Endothelial cell of umbilical vein (primary cell): ENCODE results near the gene SPAG17. TPM values are rescaled to one million over a fixed set of nuclear protein-coding genes. Genes with fewer than 3 reads are reported as not detected.

Experiments used
- BruUV-seq: library from RNA; stranded (reverse); fragments of 400-500 nt; replicated peaks from 2 replicates; lab custom pipeline; 2021; lab: Mats Ljungman, UMichigan
- CTCF ChIA-PET: fragments of 300-600, 350-600 bp; sonication (Branson Sonifier 250); formaldehyde crosslinking; loops from one replicate; lab custom pipeline; 2021; ENCODE audit warnings: antibody characterized with exemption, inconsistent platforms; lab: Charles Lee
- POLR2A ChIA-PET: fragments of 300-600, 350-600 bp; sonication (Branson Sonifier 250); formaldehyde crosslinking; loops from one replicate; lab custom pipeline; 2021; ENCODE audit warnings: antibody characterized with exemption, inconsistent platforms; lab: Charles Lee
- DNase-seq: peaks from one replicate; pipeline ENCODE4 v3.0.0-alpha.2; 2011; ENCODE audit warnings: low read depth, low spot score
- FAIRE-seq: peaks from 2 replicates; lab custom pipeline; 2011; peaks lifted over from hg19 to GRCh38; lab: Jason Lieb, UNC
- H2AFZ ChIP-seq: 2 replicates; pipeline ENCODE4 v1.6.0; 2012; ENCODE audit warnings: low read depth, low read length, control low read depth, inconsistent platforms
- H3K27ac ChIP-seq: 2 replicates; pipeline ENCODE4 v1.5.1; 2011; ENCODE audit warnings: low read depth, mild to moderate bottlenecking, control low read depth, low read length, moderate library complexity; ENCODE audit not compliant: insufficient read depth
- H3K27me3 ChIP-seq, 2 experiments: 2 replicates each; pipeline versions ENCODE4 v1.6.0 to v1.6.1; 2011; ENCODE audit warnings: low read length in 2 of 2, mixed read lengths in 1 of 2; ENCODE audit not compliant: control insufficient read depth in 2 of 2, insufficient read depth in 2 of 2
- H3K36me3 ChIP-seq, 2 experiments: 2 replicates in 1 of 2; 3 replicates in 1 of 2; pipeline ENCODE4 v1.5.1; 2011; ENCODE audit warnings: low read length in 2 of 2, mild to moderate bottlenecking in 1 of 2, moderate library complexity in 1 of 2; ENCODE audit not compliant: control insufficient read depth in 2 of 2, insufficient read depth in 2 of 2; ENCODE audit errors: extremely low read depth in 1 of 2
- H3K4me1 ChIP-seq: 3 replicates; pipeline ENCODE4 v1.5.1; 2011; ENCODE audit warnings: mild to moderate bottlenecking, low read length; ENCODE audit not compliant: control insufficient read depth, insufficient read depth; ENCODE audit errors: extremely low read depth
- H3K4me2 ChIP-seq: 2 replicates; pipeline ENCODE4 v1.6.1; 2011; ENCODE audit warnings: low read length, control low read depth, mixed read lengths; ENCODE audit not compliant: insufficient read depth
- H3K4me3 ChIP-seq, 3 experiments: fragments of 200-600 bp in 1 of 3; sonication (generic), shearing (Covaris generic) in 1 of 3; replicated peaks in 1 of 3; 2 replicates each; pipeline ENCODE4 v1.5.1; 2011 to 2016; ENCODE audit warnings: control low read depth in 3 of 3, low read length in 3 of 3, mild to moderate bottlenecking in 2 of 3, inconsistent platforms in 1 of 3, low read depth in 1 of 3, moderate library complexity in 1 of 3; ENCODE audit not compliant: insufficient read depth in 1 of 3
- H3K79me2 ChIP-seq: 2 replicates; pipeline ENCODE4 v1.6.0; 2012; ENCODE audit warnings: low read length, inconsistent platforms; ENCODE audit not compliant: control insufficient read depth, insufficient read depth
- H3K9ac ChIP-seq: replicated peaks from 2 replicates; pipeline ENCODE3; 2011; ENCODE audit warnings: low read length, control low read depth; ENCODE audit not compliant: insufficient read depth; ENCODE audit errors: extremely low read depth
- H3K9me1 ChIP-seq: replicated peaks from 3 replicates; pipeline ENCODE4 v1.6.0; 2011; ENCODE audit warnings: mild to moderate bottlenecking, low read length; ENCODE audit not compliant: control insufficient read depth, insufficient read depth; ENCODE audit errors: extremely low read depth
- H3K9me3 ChIP-seq: replicated peaks from 2 replicates; pipeline ENCODE4 v1.5.1; 2012; ENCODE audit warnings: low read length, inconsistent platforms; ENCODE audit not compliant: control insufficient read depth, insufficient read depth
- H4K20me1 ChIP-seq: replicated peaks from 2 replicates; pipeline ENCODE3; 2011; ENCODE audit warnings: mild to moderate bottlenecking, low read length; ENCODE audit not compliant: control insufficient read depth, insufficient read depth; ENCODE audit errors: extremely low read depth
- FOS ChIP-seq: IDR thresholded peaks from 2 replicates; pipeline ENCODE4 v1.6.1; 2011; ENCODE audit warnings: mild to moderate bottlenecking, low read length, moderate library complexity, borderline replicate concordance; ENCODE audit not compliant: insufficient read depth
- MAX ChIP-seq: IDR thresholded peaks from 2 replicates; pipeline ENCODE4 v1.6.1; 2011; ENCODE audit not compliant: insufficient read depth, insufficient read length
- dilution Hi-C: fragments of 300-500 bp; cut with MboI; formaldehyde crosslinking; loops from one replicate; pipeline ENCODE4 v1.15.0; 2019; ENCODE audit warnings: low sequenced_read_pairs; ENCODE audit not compliant: extremely low pct_ligation_motif_present
- intact Hi-C: fragments of 100-400 bp; cut with micrococcal nuclease; formaldehyde crosslinking; loops from one replicate; pipeline ENCODE4 v1.10.0; 2022
- polyA plus RNA-seq, 4 experiments: library from polyadenylated mRNA; depleted of rRNA in 3 of 4; stranded (reverse) in 3 of 4; unstranded in 1 of 4; fragments of >200 nt; gene quantifications; 2 replicates each; pipeline versions ENCODE4 v1.2.1 to v1.2.3, GENCODE V29; 2011 to 2012; ENCODE audit warnings: missing spikeins in 1 of 4
- total RNA-seq: library from RNA; stranded (reverse); gene quantifications from 2 replicates; pipeline ENCODE4 v1.2.3, GENCODE V29; 2021

Gene SPAG17
- total and polyA plus RNA-seq, 2 donors (not counting 3 experiments of a cell fraction or from before 2014, with no cell fraction given): not detected

- BruUV-seq: no TSS peak
- Histone ChIP-seq H3K4me3 (no peak overlapping the region), H3K9me1 (no peaks in the 10 kb centered on the region), H3K27ac (no peak overlapping the region), H3K36me3 (no peaks in the 10 kb centered on the region), H3K9me3 (no peaks in the 10 kb centered on the region), H2AFZ (no peak overlapping the region), H3K4me1 (no peaks in the 10 kb centered on the region), H3K27me3 (no peaks in the 10 kb centered on the region), H3K9ac (no peak overlapping the region), H3K79me2 (no peaks in the 10 kb centered on the region), H4K20me1 (no peaks in the 10 kb centered on the region), H3K4me2 (no peak overlapping the region)
- DNase-seq (no peak), FAIRE-seq (no peak)
- CTCF ChIA-PET: no interaction called here
- POLR2A ChIA-PET: no interaction called here
- TF ChIP-seq FOS: no peak
- dilution Hi-C loops (no loop called here), intact Hi-C loops (no loop called here)
Observed at GRCh38 chr1:118201524-118201923, 16.5 kb upstream of the SPAG17 start.

- CTCF ChIA-PET: no interaction called here
- intact Hi-C loops: no loop called here
Observed at GRCh38 chr1:118200836-118201235, 15.8 kb upstream of the SPAG17 start.

More at GRCh38 chr1:118200836-118201235, 15.8 kb upstream of the SPAG17 start:
- dilution Hi-C loops: no loop called here
- H3K4me3 ChIP-seq: no peak overlapping the region
- H3K4me2 ChIP-seq: no peak overlapping the region
- POLR2A ChIA-PET: no interaction called here
- no peaks in the 10 kb centered on the region for H3K9me1 ChIP-seq
- DNase-seq: no peak
- H3K79me2 ChIP-seq: no peaks in the 10 kb centered on the region
- no peaks in the 10 kb centered on the region for H3K4me1 ChIP-seq
- no peak overlapping the region for H3K9ac ChIP-seq
- no peak for FAIRE-seq
- no peak for TF ChIP-seq MAX
- no peaks in the 10 kb centered on the region for H4K20me1 ChIP-seq
- BruUV-seq: no TSS peak
- H2AFZ ChIP-seq: no peak overlapping the region
- H3K36me3 ChIP-seq: no peaks in the 10 kb centered on the region
- H3K9me3 ChIP-seq: no peaks in the 10 kb centered on the region
- H3K27me3 ChIP-seq: no peaks in the 10 kb centered on the region
- H3K27ac ChIP-seq: no peak overlapping the region
